Skeletal muscle cell (primary cell): ENCODE data around the gene KCNMA1.

Experiments used
- DNase-seq: peaks from one replicate; pipeline ENCODE4 v3.0.0-alpha.2; 2010; ENCODE audit warnings: low read depth
- H3K4me3 ChIP-seq: 2 replicates; pipeline ENCODE4 v1.5.1; 2011; ENCODE audit warnings: low read depth, mild to moderate bottlenecking, control low read depth, low read length, moderate library complexity

KCNMA1 gene

GRCh38 chr10:77287647-77288120 is 349.9 kb downstream of the KCNMA1 start:
- H3K4me3 ChIP-seq: no peak overlapping the region
- no peak for DNase-seq

GRCh38 chr10:77286531-77287508 is 350.8 kb downstream of the KCNMA1 start:
- DNase-seq: no peak

GRCh38 chr10:77285529-77286182 is 352.0 kb downstream of the KCNMA1 start:
- no peak overlapping the region for H3K4me3 ChIP-seq
- DNase-seq: no peak

More at GRCh38 chr10:77286531-77287508, 350.8 kb downstream of the KCNMA1 start:
- H3K4me3 ChIP-seq: no peak overlapping the region

GRCh38 chr10:77284797-77285196 is 352.8 kb downstream of the KCNMA1 start:
- H3K4me3 ChIP-seq: no peak overlapping the region
- no peak for DNase-seq

GRCh38 chr10:77283326-77283725 is 354.3 kb downstream of the KCNMA1 start:
- DNase-seq: no peak
- no peak overlapping the region for H3K4me3 ChIP-seq

- no peak for DNase-seq
- no peak overlapping the region for H3K4me3 ChIP-seq
These were observed 355.4 kb downstream of the KCNMA1 start for GRCh38 chr10:77282163-77282562.

GRCh38 chr10:77281719-77282118 is 355.9 kb downstream of the KCNMA1 start:
- no peak overlapping the region for H3K4me3 ChIP-seq
- DNase-seq: no peak

- no peak overlapping the region for H3K4me3 ChIP-seq
- no peak for DNase-seq
These were observed 358.4 kb downstream of the KCNMA1 start for GRCh38 chr10:77279207-77279606.

- H3K4me3 ChIP-seq: no peak overlapping the region
- no peak for DNase-seq
These were observed 363.4 kb downstream of the KCNMA1 start for GRCh38 chr10:77274046-77274795.

GRCh38 chr10:77269163-77269562 is 368.4 kb downstream of the KCNMA1 start:
- no peak overlapping the region for H3K4me3 ChIP-seq
- DNase-seq: no peak

- no peak overlapping the region for H3K4me3 ChIP-seq
- no peak for DNase-seq
These were observed 368.9 kb downstream of the KCNMA1 start for GRCh38 chr10:77268721-77269120.

GRCh38 chr10:77267703-77268675 is 369.6 kb downstream of the KCNMA1 start:
- DNase-seq: no peak
- H3K4me3 ChIP-seq: no peak overlapping the region

GRCh38 chr10:77266242-77266641 is 371.4 kb downstream of the KCNMA1 start:
- DNase-seq: no peak
- no peak overlapping the region for H3K4me3 ChIP-seq

- no peak overlapping the region for H3K4me3 ChIP-seq
- no peak for DNase-seq
These were observed 373.1 kb downstream of the KCNMA1 start for GRCh38 chr10:77264527-77264926.

GRCh38 chr10:77264107-77264506 is 373.5 kb downstream of the KCNMA1 start:
- no peak for DNase-seq

GRCh38 chr10:77263700-77264099 is 373.9 kb downstream of the KCNMA1 start:
- DNase-seq: no peak
- H3K4me3 ChIP-seq: no peak overlapping the region

More at GRCh38 chr10:77264107-77264506, 373.5 kb downstream of the KCNMA1 start:
- H3K4me3 ChIP-seq: no peak overlapping the region

GRCh38 chr10:77261146-77261545 is 376.5 kb downstream of the KCNMA1 start:
- no peak overlapping the region for H3K4me3 ChIP-seq
- DNase-seq: no peak

- no peak for DNase-seq
- H3K4me3 ChIP-seq: no peak overlapping the region
These were observed 378.3 kb downstream of the KCNMA1 start for GRCh38 chr10:77259171-77259874.
